DOHH2 (cell line): ENCODE results near the gene COX6B1.
A peak's percentile ranks its signal among the peaks of the same experiment; 100 is the strongest.
"Not testable (repeated sequence)": the region's sequence is repeated elsewhere in the genome, so short reads cannot be mapped to it uniquely, and the experiment has no call there.

ENCODE experiments used
- H3F3A ChIP-seq: fragments of 200-600 bp; sonication (generic), shearing (Covaris generic); 2 replicates; pipeline ENCODE4 v1.6.0; 2016; ENCODE audit warnings: antibody characterized with exemption, mild to moderate bottlenecking; ENCODE audit not compliant: control insufficient read depth, insufficient read depth
- H3K27ac ChIP-seq: fragments of 200-600 bp; sonication (generic); 2 replicates; pipeline ENCODE4 v1.5.1; 2014; ENCODE audit warnings: low read depth, mild to moderate bottlenecking, low read length, moderate library complexity
- H3K27me3 ChIP-seq: fragments of 200-600 bp; sonication (generic); 2 replicates; pipeline ENCODE4 v1.6.1; 2014; ENCODE audit warnings: mild to moderate bottlenecking, low read length, mixed read lengths; ENCODE audit not compliant: control insufficient read depth
- H3K36me3 ChIP-seq: fragments of 200-600 bp; sonication (generic); 2 replicates; pipeline ENCODE4 v1.6.1; 2014; ENCODE audit warnings: mild to moderate bottlenecking, low read length, moderate library complexity, mixed read lengths; ENCODE audit not compliant: control insufficient read depth
- H3K4me1 ChIP-seq: fragments of 200-600 bp; sonication (generic); 2 replicates; pipeline ENCODE4 v1.6.1; 2014; ENCODE audit warnings: mild to moderate bottlenecking, low read length, mixed read lengths; ENCODE audit not compliant: control insufficient read depth
- H3K4me2 ChIP-seq: fragments of 200-600 bp; sonication (generic); 2 replicates; pipeline ENCODE4 v1.6.0; 2014; ENCODE audit warnings: mild to moderate bottlenecking, low read length, moderate library complexity
- H3K4me3 ChIP-seq: fragments of 200-600 bp; sonication (generic); 2 replicates; pipeline ENCODE4 v1.5.1; 2014; ENCODE audit warnings: mild to moderate bottlenecking, low read length, mixed read lengths
- H3K79me2 ChIP-seq: fragments of 200-600 bp; sonication (generic); 2 replicates; pipeline ENCODE4 v1.6.1; 2014; ENCODE audit warnings: mild to moderate bottlenecking, low read length, mixed read lengths; ENCODE audit not compliant: control insufficient read depth
- H3K9me2 ChIP-seq: fragments of 200-600 bp; sonication (generic); replicated peaks from 2 replicates; pipeline ENCODE4 v1.6.1; 2014; ENCODE audit warnings: mild to moderate bottlenecking, low read length, mixed read lengths; ENCODE audit not compliant: control insufficient read depth
- H3K9me3 ChIP-seq: fragments of 200-600 bp; sonication (generic); 2 replicates; pipeline ENCODE4 v1.6.1; 2014; ENCODE audit warnings: antibody characterized with exemption, low read length, mixed read lengths; ENCODE audit not compliant: control insufficient read depth, insufficient read depth
- H4K20me1 ChIP-seq: fragments of 200-600 bp; sonication (generic); 2 replicates; pipeline ENCODE4 v1.6.0; 2014; ENCODE audit warnings: low read depth, mild to moderate bottlenecking, antibody characterized with exemption, low read length, moderate library complexity; ENCODE audit not compliant: control insufficient read depth, insufficient read depth
- CTCF ChIP-seq: fragments of 200-600 bp; sonication (generic); IDR thresholded peaks from one replicate; pipeline ENCODE4 v1.5.1; 2014; ENCODE audit warnings: antibody characterized with exemption, mild to moderate bottlenecking, low read depth, low read length; ENCODE audit not compliant: poor library complexity, severe bottlenecking
- EZH2phosphoT487 ChIP-seq: fragments of 200-600 bp; sonication (generic); IDR thresholded peaks from 2 replicates; pipeline ENCODE4 v1.6.1; 2017; ENCODE audit warnings: borderline replicate concordance, mild to moderate bottlenecking, antibody characterized with exemption, low read length, moderate library complexity, mixed read lengths

COX6B1 gene

GRCh38 chr19:35645680-35646511 lies 2.2 kb upstream of the COX6B1 start:
- H3K36me3 ChIP-seq, result peaks cover 19% of the 10 kb centered on the region
- H3K9me2 ChIP-seq, result no peaks in the 10 kb centered on the region
- no peak overlapping the region for H3K27ac ChIP-seq
- peak overlapping the region; percentile 92; the same call in 1 of the 2 replicates for H3K4me2 ChIP-seq
- H4K20me1 ChIP-seq, result peaks cover 3% of the 10 kb centered on the region; the same call in 1 of the 2 replicates
- peaks cover 10% of the 10 kb centered on the region for H3F3A ChIP-seq
- H3K4me3 ChIP-seq, result no peak overlapping the region
- TF ChIP-seq EZH2phosphoT487 (no peak), CTCF (no peak)
- H3K4me1 ChIP-seq, result peaks cover 63% of the 10 kb centered on the region
- peaks cover 28% of the 10 kb centered on the region for H3K79me2 ChIP-seq
- no peaks in the 10 kb centered on the region for H3K9me3 ChIP-seq
- H3K27me3 ChIP-seq, result no peaks in the 10 kb centered on the region

DNA sequence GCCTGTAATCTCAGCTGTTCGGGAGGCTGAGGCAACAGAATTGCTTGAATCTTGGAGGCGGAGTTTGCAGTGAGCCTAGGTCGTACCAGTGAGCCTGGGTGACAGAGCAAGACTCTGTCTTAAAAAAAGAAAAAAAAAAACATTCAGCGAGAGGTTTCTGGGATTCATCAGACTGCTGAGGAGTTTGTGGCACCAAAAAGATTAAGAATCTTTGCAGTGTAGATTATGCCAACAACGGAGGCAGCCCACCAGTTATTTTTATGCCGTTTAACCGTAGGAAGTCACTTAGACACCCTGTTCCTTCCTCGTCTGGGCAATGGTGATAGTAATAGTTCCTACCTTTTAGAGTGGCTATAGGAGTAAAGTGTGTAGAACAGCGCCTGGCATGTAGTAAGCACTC lies 2.5 kb downstream of the COX6B1 start:
- peaks cover 19% of the 10 kb centered on the region for H3K4me1 ChIP-seq
- H3K79me2 ChIP-seq, result peaks cover 35% of the 10 kb centered on the region
- no peaks in the 10 kb centered on the region for H3K9me2 ChIP-seq
- no peaks in the 10 kb centered on the region for H3F3A ChIP-seq
- H3K9me3 ChIP-seq, result no peaks in the 10 kb centered on the region
- H3K4me2 ChIP-seq, result no peak overlapping the region
- no peak overlapping the region for H3K4me3 ChIP-seq
- TF ChIP-seq EZH2phosphoT487, result no peak
- no peak for TF ChIP-seq CTCF
- peaks cover 3% of the 10 kb centered on the region; the same call in 1 of the 2 replicates for H4K20me1 ChIP-seq
- H3K36me3 ChIP-seq, result peaks cover 45% of the 10 kb centered on the region
- no peaks in the 10 kb centered on the region for H3K27me3 ChIP-seq
- H3K27ac ChIP-seq, result no peak overlapping the region

- not testable (repeated sequence) for H3K27ac ChIP-seq, H3K4me1 ChIP-seq, H3K27me3 ChIP-seq, H3K9me2 ChIP-seq, H3K4me3 ChIP-seq, H4K20me1 ChIP-seq, H3K4me2 ChIP-seq, H3F3A ChIP-seq, H3K9me3 ChIP-seq
- Histone ChIP-seq H3K36me3 (peaks cover 60% of the 10 kb centered on the region), H3K79me2 (peaks cover 17% of the 10 kb centered on the region)
Measured at GRCh38 chr19:35654828-35655227, 6.7 kb downstream of the COX6B1 start.

DNA sequence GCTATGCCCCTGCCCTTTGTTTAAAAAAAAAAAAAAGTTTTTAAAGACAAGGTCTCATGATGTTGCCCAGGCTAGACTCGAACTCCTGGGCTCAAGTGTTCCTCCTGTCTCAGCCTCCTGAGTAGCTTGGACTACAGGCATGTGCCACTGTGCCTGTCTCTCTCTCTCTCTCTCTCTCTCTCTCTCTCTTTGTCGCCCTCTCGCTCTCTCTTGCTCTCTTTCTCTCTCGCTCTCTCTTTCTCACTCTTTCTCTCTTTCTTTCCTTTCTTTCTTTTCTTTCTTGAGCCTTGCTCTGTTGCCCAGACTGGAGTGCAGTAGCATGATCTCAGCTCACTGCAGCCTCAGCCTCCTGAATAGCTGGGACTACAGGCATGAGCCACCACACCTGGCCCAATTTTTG lies 7.5 kb downstream of the COX6B1 start:
- no peaks in the 10 kb centered on the region for H3K9me2 ChIP-seq
- H3K4me1 ChIP-seq, result no peaks in the 10 kb centered on the region
- no peaks in the 10 kb centered on the region for H3K27me3 ChIP-seq
- H3K79me2 ChIP-seq, result peaks cover 10% of the 10 kb centered on the region
- H3K27ac ChIP-seq, result no peak overlapping the region
- H3K4me2 ChIP-seq, result no peak overlapping the region
- H3K9me3 ChIP-seq, result no peaks in the 10 kb centered on the region
- peaks cover 53% of the 10 kb centered on the region for H3K36me3 ChIP-seq
- no peak overlapping the region for H3K4me3 ChIP-seq
- no peaks in the 10 kb centered on the region for H4K20me1 ChIP-seq
- TF ChIP-seq EZH2phosphoT487 (no peak), CTCF (no peak)
- no peaks in the 10 kb centered on the region for H3F3A ChIP-seq
